Measurements from ENCODE around the gene WDCP.

- no peak for TF ChIP-seq CTCF (conservative IDR thresholded peaks at IDR 0.05 in 1 of 2, IDR thresholded peaks at IDR 0.05 in 1 of 2; ENCODE audit: extremely low read depth in 1 of 2, insufficient read depth in 1 of 2, low read depth in 1 of 2, low read length in 2 of 2)
- no peak for TF ChIP-seq EZH2 (IDR thresholded peaks at IDR 0.05; ENCODE audit: borderline replicate concordance, low read length)
Measured at GRCh38 chr2:24047703-24048033, 477 bp upstream of the WDCP start.

All from mammary epithelial cell (primary cell).